ENCODE measurements around the gene HIGD1B.

- TF ChIP-seq CTCF (IDR thresholded peaks at IDR 0.05), result no peak
- no peak for TF ChIP-seq ZFX (IDR thresholded peaks at IDR 0.05; ENCODE audit: borderline replicate concordance)
Measured at GRCh38 chr17:44827863-44828262, 19.8 kb upstream of the HIGD1B start.

Measured in 22Rv1 (cell line).